ENCODE data around the gene LSM12.
"Not testable (repeated sequence)": the region's sequence is repeated elsewhere in the genome, so short reads cannot be mapped to it uniquely, and the experiment has no call there.

LSM12 gene

GRCh38 chr17:44076716-44077594, 10.5 kb upstream of the LSM12 start:
- no peak for DNase-seq (ENCODE audit: low read depth)

- no peak for DNase-seq (ENCODE audit: low read depth)
These were observed 9.3 kb upstream of the LSM12 start for GRCh38 chr17:44075598-44076293.

GRCh38 chr17:44074911-44075285, 8.4 kb upstream of the LSM12 start:
- no peak for DNase-seq (ENCODE audit: low read depth)

GRCh38 chr17:44074231-44074910, 7.9 kb upstream of the LSM12 start:
- no peak for DNase-seq (ENCODE audit: low read depth)

DNA sequence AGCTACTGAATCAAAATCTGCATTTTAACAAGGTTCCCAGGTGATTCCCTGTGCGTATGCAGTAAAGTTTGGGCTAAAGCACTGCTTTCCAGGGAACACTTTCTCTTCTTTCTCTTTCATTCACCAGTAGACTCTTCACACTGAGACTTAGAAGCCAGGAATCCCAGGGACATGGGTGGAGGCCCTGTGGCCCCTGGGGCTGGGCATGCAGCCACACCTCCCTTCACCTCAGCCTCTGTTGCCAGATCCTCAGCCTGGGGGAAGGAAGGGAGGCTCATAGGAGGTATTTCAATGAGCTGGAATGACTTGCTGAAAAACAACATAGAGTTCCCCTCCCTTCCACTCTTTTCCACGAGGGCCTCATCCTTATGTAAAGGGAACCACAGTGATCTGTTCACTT, 5.3 kb upstream of the LSM12 start:
- no peak for DNase-seq (ENCODE audit: low read depth)

GRCh38 chr17:44071198-44071520, 4.7 kb upstream of the LSM12 start:
- DNase-seq (ENCODE audit: low read depth) = peak; percentile 47

DNA sequence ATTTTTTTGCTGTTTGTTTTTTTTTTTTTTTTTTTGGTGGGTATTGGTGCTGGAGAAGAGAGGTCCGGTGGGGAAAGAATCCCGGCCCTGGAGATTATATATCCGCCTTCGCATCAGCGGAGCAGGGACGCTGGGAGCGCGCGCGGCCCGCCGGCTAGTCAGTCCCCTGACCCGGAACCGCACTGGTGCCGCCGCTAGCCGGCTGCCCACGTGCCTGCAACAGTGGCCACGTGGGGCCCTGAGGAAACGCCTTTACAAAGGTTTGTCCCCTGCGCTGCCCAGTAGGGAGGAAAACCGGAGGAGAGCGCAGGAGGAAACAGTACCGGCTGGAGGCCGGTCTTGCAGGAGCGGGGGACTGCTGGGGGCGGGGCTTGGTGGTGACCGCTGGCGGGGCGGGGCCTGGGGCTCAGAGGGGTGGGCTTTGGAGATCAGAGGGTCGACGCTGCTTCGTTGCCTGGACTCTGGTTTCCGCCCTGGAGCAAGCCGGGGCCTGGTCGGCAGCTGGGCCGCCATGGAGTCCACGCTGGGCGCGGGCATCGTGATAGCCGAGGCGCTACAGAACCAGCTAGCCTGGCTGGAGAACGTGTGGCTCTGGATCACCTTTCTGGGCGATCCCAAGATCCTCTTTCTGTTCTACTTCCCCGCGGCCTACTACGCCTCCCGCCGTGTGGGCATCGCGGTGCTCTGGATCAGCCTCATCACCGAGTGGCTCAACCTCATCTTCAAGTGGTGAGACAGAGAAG, 4.2 kb upstream of the LSM12 start, which contains the start of gene G6PC3:
TSS of gene G6PC3 (plus strand) at position 281 of the 743 bp plus-strand sequence. CDS start at position 512, 231 bp downstream.
- peak; percentile 74 for DNase-seq (ENCODE audit: low read depth)

DNA sequence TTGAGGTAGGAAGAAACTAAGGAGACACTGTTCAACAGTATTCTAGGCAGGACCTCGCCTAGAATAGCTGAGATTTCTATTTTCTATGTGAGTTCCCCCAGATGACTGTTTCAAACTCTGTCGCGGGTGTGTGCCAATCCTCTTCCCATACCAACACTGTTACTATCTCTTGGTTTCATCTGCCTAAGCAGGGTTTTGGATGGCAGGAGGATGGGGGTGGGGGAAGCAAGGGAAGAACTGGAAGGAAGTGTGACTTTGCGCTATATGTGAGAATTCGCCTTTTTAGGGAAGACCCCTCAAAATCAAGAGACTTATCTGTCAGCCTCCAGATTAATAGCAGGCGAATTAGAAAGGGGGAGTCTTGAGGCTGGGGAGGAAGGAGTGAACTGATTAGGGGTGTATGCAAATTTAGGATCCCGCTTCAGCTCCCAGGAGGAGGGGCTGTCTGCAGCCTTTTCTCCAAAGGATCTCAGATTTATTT, 3.5 kb upstream of the LSM12 start:
- DNase-seq (ENCODE audit: low read depth) = no peak

DNA sequence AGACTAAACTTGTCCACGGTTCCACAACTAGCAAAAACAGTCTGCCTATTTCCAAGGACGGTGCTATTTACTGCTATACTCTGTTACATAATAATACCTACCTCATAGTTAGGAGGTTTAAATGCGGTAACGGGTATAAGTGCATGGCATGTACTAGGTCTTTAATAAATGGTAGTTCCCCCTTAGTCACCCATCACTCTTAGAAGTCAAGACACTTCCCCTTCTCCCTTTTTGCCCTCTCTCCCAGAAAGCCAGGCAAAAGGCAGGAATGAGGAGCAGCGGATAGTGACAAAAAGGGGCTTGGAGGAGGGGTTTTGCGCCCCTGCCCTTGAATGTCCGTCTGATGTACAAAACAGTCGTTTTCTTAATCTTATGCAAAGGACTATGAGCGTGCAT, 1.1 kb upstream of the LSM12 start:
- no peak for DNase-seq (ENCODE audit: low read depth)

GRCh38 chr17:44065668-44066203, 735 bp downstream of the LSM12 start:
- DNase-seq (ENCODE audit: low read depth) = no peak

GRCh38 chr17:44063704-44064639, 2.5 kb downstream of the LSM12 start:
- DNase-seq (ENCODE audit: low read depth) = no peak

DNA sequence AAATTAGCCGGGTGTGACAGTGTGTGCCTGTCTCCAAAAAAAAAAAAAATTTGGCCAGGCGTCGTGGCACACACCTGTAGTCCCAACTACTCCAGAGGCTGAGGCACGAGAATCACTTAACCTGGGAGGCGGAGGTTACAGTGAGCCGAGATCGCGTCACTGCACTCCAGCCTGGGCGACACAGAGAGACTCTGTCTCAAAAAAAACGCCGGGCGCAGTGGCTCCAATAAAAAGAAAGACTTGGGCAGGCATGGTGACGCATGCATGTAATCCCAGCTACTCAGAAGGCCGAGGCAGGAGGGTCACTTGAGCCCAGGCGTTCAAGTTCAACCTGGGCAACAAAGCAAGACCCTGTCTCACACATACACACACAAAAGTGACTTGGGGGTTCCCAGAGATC, 3.6 kb downstream of the LSM12 start:
- no peak for DNase-seq (ENCODE audit: low read depth)

DNA sequence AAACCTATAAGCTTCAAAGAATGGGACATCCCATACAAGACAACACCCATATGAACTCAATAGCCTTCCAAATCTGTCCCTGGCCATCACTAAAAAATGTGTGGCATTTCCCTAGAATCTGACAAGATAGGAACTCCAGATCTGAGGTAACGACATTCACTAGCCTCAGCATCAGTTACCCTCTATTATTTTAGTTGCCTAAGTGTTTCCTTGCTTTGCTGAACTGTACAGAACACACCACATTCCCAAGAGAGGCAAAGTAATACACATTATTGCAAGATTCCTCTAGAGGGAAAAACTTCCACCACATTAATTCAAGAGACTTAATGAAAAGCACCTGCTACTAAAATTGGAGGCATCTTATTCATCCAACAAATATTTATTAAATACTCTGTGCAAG, 5.0 kb downstream of the LSM12 start:
- DNase-seq (ENCODE audit: low read depth) = no peak

GRCh38 chr17:44059101-44059892, 7.2 kb downstream of the LSM12 start:
- DNase-seq (ENCODE audit: low read depth) = no peak

- no peak for DNase-seq (ENCODE audit: low read depth)
These were observed 13.2 kb downstream of the LSM12 start for GRCh38 chr17:44053125-44053872.

GRCh38 chr17:44049294-44050060, 17.0 kb downstream of the LSM12 start:
- DNase-seq (ENCODE audit: low read depth) = no peak

DNA sequence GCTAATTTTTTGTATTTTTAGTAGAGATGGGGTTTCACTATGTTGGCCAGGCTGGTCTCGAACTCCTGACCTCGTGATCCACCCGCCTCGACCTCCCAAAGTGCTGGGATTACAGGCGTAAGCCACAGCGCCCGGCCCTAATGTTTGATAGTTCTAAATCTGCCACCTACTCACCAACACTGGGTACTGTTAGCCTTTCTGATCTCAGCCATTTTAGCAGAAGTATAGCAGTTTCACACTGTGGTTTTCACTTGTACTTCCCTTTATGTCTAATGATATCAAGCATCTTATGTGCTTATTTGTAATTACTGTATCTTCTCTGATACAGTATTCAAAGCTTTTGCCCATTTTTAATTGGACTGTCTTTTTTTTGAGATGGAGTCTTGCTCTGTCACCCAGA, 19.6 kb downstream of the LSM12 start:
- not testable (repeated sequence) for DNase-seq (ENCODE audit: low read depth)

- DNase-seq (ENCODE audit: low read depth) = no peak
These were observed 21.0 kb downstream of the LSM12 start for GRCh38 chr17:44045486-44045885.

Data from stimulated activated CD8-positive, alpha-beta memory T cell treated with anti-CD3 and anti-CD28 coated beads, Interleukin-7, amount 100 ng/mL, for 24 hours (primary cell).